ENCODE data around the gene TMEM121B. TPM values are rescaled to one million over a fixed set of nuclear protein-coding genes. Genes with fewer than 3 reads are reported as not detected.

TMEM121B gene
- polyA plus RNA-seq, 12 donors, result 1.8 to 5.7 (median 4.4) TPM; not detected in 1

DNA sequence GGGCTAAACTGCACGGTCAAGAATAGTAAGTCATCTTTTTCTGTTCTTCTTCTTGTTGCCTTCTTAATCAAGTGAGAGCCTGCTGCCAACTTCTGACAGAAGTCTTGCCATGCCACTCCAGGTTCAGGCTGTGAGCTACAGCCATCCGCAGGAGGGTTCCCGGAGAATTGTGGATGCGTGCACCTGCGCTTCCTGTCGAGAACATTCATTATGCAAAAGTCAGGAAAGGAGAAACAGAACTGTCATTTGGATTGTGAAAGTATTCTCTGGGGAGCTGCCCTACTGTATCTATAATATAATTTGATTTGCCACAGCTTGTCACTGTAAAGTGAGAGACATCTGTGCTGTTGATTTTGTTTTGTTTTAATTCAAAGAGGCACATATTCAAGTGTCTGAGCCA, 24.1 kb downstream of the TMEM121B start:
- DNase-seq, result no peak

DNA sequence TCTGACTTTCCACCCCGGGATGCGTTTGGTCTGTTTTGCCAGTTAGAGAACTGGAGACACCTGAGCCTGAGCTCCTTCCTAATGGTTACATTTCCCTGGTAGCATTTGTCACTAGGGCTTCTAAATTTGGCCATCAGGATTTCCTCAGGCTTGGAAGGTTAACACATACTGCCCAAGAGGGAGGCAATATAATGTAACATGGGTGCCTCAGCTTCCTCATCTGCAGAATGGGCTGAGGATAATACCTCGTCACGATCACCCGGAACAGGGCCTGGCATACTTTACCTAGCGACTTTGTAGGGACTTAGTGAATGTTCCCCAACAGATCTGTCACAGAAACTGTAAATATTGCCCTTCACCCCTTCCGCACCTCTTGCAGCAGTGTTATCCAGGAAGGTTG, 25.1 kb downstream of the TMEM121B start:
- DNase-seq, result no peak

DNA sequence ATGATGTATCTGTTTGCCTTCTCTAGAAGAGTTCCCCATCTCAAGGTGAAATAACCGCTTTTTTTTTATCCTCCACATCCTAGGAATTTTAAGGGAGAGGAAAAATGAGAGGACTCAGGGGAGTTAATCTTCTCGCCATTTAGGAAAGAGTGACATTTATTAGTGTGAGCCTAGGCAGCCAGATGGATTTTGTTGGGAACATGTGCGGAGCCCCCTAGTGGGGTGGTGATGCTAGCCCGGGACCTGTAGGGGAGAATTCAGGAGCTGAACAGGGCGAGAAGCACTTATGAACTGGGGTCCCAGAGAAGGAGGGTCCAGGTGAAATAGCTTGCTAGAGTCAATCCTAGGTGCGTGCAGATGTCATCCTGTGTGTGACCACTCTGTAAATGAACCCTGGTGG, 25.6 kb downstream of the TMEM121B start:
- no peak for DNase-seq

DNA sequence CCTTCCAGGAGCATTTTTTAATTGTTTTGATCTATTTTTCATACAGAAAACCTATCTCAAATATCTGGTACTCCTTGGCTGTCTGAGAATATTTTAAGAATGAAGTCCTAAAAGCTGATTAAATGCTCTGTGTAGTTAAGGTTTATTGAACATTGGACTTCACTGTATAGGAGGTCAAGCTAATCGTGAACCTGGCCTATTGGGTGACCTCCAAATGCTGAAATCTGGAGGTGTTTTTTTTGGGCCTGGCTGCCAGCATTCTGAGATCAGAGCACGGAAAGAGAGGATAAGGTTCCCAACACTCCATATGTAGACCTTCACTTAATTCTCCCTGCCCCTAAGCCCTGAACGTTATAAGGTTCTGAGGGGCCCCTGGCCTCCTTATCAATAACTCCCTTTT, 28.1 kb downstream of the TMEM121B start:
- DNase-seq, result no peak

DNA sequence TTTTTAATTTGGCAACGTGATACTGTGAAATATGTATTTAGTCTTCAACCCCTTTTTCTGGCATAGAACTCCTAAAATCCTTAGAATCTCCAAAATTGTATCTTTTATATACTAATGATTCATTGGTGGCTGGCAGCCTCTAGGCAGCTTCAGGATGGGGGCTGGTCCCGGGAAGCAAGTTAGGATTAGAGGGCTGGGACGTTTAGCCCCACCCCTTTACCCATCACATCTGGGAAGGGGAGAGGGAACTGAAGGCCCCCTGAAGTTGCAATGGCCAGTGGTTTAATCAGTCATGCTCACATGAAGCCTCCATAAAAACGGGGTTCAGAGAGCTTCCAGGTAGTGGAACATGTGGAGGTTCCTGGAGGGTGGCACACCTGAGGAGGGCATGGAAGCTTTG, 29.3 kb downstream of the TMEM121B start:
- DNase-seq, result no peak

DNA sequence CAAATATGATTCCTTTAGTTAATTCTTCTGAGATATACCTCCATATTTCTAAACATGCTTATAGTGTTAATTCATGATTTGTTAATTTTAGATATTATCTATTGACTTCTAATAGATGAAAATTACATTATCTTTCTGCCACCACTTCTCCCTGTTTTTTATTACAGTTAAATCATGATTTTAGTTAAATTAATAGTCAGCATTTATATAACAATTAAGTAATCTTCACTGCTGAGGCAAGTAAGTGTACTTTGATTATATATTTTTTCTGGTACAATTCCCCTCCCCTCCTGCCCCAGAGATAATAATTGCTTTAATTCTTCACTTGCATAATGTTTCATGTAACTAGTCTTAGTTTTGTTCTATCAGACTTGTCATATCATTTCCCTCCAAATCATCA, 30.6 kb downstream of the TMEM121B start:
- DNase-seq, result no peak

DNA sequence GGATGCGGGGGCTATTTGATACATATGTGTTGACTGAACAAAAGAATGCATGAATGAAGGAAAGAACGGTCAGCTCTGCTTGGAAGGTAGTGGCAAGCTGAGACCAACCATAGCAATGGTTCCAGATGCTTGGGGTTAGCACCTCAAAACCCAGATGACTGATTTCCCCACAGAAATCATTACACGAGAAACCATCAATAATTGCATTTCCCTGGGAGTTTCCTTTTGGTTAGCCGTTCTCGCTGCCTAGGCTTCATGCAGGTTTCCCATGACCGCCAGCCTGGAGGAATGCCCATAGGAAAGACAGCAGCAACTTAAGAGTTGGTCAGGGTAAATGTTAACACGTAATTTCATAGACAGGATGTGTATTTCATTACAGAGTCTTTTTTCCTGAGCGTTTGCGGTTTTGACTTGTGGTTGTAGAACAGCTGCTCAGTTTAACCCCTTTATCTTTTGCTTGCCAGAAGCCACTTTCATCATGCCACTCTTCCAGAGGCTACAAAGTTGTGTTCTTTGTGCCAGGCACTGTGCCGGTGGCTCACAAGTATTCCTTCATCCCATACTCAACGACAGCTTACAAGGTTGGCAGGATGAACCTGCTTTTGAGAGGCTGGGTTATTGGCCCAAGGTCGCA, 33.5 kb downstream of the TMEM121B start:
- DNase-seq, result no peak

DNA sequence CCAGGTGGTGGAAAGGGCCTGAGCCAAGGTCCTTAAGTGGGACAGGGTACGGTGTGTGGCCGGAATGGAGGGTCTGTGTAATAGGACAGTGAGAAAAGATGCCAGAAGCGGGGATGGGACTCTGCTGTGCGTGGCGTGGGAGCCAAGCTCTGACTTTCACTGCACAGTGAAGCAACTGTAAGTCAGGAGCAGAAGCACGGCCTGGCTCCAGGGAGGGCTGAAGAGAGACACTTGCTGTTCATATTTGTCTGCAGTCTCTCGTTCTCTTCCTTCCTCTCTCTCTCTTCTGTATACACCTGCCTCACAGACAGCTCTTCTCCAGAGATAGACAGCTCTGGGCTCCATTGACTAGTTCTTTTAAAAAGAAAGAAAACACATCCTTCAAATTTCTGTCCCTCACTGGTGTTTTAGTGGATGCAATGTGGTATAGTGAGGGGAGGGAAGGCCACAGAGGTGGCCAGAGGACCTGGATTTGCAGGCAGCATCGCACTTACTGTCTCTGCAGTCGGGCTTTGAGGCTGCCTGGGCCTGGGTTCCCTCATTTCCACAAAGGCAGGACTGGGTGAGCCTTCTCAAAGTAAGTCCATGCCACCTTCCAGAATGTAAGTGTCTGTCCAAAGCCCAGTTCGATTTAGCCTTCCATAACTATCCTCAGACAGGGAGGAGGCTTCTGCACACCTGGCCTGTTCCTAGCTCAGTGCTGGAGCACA, 34.2 kb downstream of the TMEM121B start:
- DNase-seq, result no peak

DNA sequence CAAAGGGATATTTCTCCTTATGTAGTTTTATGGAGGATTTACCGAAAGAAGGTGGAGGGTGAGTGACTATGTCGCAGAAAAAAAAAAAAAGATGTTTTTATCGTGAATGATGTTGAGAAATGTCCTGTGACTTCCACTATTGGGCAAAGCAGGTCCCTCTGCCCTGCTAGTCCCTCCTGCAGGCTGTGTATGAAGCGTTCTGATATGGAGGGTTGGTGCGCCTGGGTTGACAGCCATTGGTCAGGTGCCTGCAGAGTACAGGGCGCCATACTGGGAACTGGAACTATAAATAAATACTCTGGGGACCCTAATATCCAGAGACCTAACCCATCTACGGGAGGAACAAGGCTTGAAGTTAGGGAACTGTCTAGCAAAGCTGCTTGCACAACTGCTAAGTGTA, 34.9 kb downstream of the TMEM121B start:
- no peak for DNase-seq

DNA sequence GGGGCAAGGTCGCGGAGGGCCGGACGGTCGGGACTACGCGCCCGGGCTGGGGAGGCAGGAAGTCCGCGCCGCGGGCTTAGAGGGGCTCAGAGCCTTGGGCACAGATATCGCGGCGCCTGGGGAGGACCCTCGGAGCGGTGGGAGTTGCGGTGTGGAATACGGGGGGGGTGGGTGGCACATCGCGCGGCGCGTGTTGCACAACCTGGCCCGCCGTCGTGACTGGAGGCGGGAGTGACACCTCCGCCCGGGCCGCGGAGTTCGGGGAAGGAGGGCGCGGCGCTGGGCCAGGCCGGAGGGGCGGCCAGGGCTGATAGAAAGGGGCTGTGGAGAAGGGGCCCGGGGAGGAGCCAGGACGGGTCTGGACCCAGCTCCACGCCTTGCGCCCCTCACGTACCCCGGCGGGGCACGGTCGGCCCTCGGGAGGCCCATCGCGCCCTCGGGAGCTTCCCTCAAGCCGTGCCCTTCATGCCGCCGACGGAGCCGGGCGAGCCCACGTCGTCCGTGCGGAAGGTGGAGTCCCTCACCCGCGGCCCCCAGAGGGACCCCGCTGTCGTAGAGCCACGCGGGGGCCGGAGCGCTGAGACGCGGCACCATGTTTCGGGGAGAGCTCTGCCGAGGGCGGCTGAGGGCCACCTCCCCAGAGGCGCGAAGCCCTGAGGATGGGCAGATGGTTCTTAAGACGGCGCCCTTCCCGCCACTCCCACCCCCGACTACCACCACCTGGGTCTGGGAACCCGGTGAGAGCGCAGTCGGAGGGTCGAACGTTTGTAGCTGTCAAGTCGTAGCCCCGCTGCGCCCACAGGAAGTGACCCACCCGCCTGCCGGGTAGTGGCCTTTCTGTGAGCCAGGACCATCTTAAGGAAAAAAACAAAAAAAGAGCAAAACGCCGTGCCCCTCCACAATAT, 35.6 kb downstream of the TMEM121B start:
- DNase-seq, result no peak

DNA sequence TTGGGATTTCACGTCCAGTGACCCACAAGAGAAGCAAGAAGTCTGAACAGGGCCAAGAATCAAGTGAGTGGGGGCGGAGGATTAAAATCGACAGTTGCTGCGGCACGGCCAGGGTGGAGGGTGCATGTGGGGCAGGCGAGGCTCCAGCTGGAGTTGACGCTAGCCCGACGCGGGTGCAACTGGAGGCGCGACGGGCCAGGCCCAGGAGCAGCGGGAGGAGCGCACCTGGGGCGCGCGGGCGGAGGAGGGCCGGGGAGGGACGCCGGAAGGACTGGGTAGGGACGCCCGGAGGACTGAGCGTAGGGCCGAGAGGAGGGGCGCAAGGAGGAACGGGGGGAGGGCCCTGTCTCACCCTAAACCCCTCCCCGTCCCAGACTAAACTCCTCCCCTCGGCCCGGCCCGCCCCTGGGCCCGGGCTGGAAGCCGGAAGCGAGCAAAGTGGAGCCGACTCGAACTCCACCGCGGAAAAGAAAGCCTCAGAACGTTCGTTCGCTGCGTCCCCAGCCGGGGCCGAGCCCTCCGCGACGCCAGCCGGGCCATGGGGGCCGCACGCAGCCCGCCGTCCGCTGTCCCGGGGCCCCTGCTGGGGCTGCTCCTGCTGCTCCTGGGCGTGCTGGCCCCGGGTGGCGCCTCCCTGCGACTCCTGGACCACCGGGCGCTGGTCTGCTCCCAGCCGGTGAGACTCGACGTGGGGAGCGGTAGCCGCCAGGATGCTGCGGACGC, 36.4 kb downstream of the TMEM121B start, which contains the start of gene IL17RA:
Gene IL17RA (plus strand): TSS at position 447 of the 723 bp plus-strand sequence. CDS start 92 bp downstream, at position 539.
- DNase-seq, result peak; percentile 89

DNA sequence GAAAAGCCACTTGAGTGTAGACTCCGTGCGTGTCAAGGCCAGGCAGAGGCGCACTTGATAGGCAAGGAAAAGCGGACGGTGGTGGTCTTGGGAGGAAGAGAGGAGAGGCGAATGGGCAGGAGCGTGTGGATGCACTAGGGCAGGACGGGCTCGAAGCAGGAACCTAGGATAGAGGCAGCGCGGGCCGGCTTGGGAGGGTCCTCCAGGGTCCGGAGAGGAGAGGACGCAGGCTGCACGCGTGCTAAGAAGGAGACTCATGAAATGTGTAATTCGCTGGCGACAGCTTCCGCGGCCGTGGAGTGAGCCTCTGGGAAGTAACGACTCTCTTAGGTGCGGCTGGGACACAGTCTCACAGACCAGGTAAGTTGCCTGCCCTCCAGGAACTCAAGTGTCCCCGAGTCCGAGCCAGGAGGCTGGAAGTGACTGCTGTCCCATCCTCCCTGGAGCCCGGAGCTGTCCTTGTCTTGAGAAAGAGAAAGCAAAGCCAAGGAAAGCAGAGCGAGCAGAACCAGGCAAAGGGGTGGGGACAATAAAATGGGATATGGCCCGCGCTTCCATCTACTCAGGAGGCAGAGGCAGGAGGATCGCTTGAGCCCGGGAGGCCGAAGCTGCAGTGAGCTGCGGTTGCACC, 37.2 kb downstream of the TMEM121B start:
- no peak for DNase-seq

DNA sequence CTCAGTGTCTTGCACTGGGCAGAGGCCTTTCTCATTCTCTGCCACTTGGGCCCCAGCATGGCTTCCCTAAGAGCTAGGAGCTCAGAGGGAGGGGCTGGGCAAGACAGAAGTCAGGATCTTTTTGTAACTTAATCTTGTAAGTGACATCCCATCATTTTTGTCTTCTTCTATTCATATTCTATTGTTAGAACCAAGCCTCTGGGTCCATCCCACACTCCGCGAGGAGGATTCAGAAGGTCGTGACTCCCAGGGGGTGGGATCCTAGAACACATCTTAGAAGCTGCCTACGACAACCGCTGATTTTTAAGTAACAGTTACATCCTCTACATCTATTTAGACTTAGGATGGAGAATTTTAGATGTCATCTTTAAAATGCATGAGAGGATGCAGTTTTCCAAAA, 37.9 kb downstream of the TMEM121B start:
- DNase-seq, result no peak

DNA sequence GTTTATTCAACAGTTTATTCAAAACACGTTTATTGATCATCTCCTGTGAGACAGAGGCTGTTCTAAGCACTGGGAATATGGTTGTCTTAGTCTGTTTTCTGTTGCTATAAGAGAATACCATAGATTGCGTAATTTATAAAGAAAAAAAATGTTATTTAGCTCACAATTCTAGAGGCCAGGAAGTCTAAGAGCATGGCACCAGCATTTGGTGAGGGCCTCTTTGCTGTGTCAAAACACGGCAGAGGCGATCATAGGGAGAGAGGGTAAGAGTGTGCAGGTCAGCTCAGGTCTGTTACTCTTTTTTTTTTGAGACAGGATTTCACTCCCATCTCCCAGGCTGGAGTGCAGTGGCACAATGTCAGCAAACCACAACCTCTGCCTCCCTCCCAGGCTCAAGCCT, 41.6 kb downstream of the TMEM121B start:
- no peak for DNase-seq

DNA sequence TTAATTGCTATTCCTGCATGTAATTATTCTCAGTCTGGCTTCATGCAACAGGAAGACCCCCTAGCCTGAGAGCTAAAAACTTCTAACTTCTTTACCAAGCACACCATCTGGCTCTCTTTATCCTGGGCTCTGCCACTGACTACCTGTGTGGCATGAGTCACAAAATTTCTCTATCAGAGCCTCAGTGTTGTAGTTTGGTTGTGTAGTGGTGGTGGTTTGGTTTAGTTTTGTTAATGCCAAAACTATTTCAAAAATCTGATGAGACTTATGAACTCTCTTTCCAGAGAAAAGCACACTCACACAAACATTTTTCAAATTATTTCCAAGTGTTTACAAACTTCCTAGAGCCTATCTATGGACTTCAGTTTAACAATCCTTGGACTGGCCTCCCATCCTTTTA, 43.9 kb downstream of the TMEM121B start:
- no peak for DNase-seq

DNA sequence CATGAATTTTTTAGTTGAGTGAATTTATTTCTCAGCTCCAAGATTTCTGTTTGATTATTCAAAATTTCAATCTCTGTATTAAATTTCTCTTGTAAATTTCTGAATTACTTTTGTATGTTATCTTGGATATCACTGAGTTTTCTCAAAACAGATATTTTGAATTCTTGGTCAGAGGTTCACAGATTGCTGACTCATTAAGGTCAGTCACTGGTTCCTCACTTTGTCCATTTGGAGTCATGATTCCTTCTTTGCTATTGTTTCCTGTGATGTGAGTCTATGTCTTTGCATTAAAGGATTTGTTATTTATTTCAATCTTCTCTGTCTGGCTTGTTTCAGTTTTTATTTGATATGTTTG, 46.5 kb downstream of the TMEM121B start:
- DNase-seq, result no peak

DNA sequence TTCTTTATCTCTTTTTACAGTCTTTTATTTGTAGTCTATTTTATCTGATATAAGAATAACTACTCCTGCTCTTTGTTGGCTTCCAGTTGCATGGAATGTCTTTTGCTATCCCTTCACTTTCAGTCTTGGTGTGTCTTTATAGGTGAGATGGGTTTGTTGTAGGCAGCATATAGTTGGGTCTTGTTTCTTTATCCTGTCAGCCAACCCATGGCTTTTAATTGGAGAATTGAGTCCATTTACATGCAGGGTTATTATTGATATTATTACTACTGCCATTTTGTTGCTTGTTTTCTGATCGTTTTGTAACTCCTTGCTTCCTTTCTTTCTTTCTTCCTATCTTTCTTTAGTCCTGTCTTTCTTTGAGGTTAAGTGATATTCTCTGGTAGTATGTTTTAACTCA, 48.3 kb downstream of the TMEM121B start:
- no peak for DNase-seq
